Osteocyte (in vitro differentiated cells): Measurements from ENCODE around the gene DNAH12. TPM values are rescaled to one million over a fixed set of nuclear protein-coding genes. Genes with fewer than 3 reads are reported as not detected.

Experiments used
- DNase-seq: peaks from one replicate; pipeline ENCODE4 v3.0.0; 2021; ENCODE audit warnings: mixed read lengths; ENCODE audit not compliant: unreplicated experiment; ENCODE audit errors: extremely low spot score
- H3K27ac Mint-ChIP-seq: one replicate; pipeline ENCODE4 v1.8.0; 2021; ENCODE audit warnings: mild to moderate bottlenecking, mixed read lengths; ENCODE audit not compliant: unreplicated experiment
- H3K27me3 Mint-ChIP-seq: one replicate; pipeline ENCODE4 v1.8.0; 2021; ENCODE audit warnings: mixed read lengths; ENCODE audit not compliant: unreplicated experiment
- H3K36me3 Mint-ChIP-seq: one replicate; pipeline ENCODE4 v1.8.0; 2021; ENCODE audit warnings: mixed read lengths; ENCODE audit not compliant: unreplicated experiment
- H3K4me1 Mint-ChIP-seq: one replicate; pipeline ENCODE4 v1.8.0; 2021; ENCODE audit warnings: mixed read lengths; ENCODE audit not compliant: unreplicated experiment
- H3K4me3 Mint-ChIP-seq: one replicate; pipeline ENCODE4 v1.8.0; 2021; ENCODE audit warnings: mild to moderate bottlenecking, moderate library complexity, mixed read lengths; ENCODE audit not compliant: unreplicated experiment
- H3K9me3 Mint-ChIP-seq: one replicate; pipeline ENCODE4 v1.8.0; 2021; ENCODE audit warnings: mixed read lengths; ENCODE audit not compliant: unreplicated experiment
- long read RNA-seq: library from polyadenylated mRNA; unstranded; transcript quantifications from one replicate; pipeline ENCODE4 v2.0.0, GENCODE V29; 2021
- total RNA-seq: library from RNA; stranded (reverse); gene quantifications from 2 replicates; pipeline ENCODE4 v1.2.1, GENCODE V29; 2021
- TF ChIP-seq, protein P1 (sequence below): fragments of 200-600 bp; sonication (generic); IDR thresholded peaks from 2 replicates; pipeline ENCODE4 v1.5.0; 2021; ENCODE audit warnings: antibody characterized with exemption, mild to moderate bottlenecking, moderate library complexity

DNAH12 gene, protein sequence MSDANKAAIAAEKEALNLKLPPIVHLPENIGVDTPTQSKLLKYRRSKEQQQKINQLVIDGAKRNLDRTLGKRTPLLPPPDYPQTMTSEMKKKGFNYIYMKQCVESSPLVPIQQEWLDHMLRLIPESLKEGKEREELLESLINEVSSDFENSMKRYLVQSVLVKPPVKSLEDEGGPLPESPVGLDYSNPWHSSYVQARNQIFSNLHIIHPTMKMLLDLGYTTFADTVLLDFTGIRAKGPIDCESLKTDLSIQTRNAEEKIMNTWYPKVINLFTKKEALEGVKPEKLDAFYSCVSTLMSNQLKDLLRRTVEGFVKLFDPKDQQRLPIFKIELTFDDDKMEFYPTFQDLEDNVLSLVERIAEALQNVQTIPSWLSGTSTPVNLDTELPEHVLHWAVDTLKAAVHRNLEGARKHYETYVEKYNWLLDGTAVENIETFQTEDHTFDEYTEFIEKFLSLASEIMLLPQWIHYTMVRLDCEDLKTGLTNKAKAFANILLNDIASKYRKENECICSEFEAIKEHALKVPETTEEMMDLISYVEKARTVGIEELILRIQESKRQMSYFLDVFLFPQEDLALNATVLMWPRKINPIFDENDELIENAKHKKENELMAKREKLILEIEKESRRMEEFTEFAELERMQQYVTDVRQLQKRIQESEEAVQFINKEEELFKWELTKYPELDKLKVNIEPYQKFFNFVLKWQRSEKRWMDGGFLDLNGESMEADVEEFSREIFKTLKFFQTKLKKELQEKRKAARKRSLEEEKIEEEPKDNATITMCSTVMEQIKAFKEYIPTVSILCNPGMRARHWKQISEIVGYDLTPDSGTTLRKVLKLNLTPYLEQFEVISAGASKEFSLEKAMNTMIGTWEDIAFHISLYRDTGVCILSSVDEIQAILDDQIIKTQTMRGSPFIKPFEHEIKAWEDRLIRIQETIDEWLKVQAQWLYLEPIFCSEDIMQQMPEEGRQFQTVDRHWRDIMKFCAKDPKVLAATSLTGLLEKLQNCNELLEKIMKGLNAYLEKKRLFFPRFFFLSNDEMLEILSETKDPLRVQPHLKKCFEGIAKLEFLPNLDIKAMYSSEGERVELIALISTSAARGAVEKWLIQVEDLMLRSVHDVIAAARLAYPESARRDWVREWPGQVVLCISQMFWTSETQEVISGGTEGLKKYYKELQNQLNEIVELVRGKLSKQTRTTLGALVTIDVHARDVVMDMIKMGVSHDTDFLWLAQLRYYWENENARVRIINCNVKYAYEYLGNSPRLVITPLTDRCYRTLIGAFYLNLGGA (N-terminal part only)
- total RNA-seq = 0.05 and 0.08 TPM in 2 replicates
- long read RNA-seq = 0 reads

DNA sequence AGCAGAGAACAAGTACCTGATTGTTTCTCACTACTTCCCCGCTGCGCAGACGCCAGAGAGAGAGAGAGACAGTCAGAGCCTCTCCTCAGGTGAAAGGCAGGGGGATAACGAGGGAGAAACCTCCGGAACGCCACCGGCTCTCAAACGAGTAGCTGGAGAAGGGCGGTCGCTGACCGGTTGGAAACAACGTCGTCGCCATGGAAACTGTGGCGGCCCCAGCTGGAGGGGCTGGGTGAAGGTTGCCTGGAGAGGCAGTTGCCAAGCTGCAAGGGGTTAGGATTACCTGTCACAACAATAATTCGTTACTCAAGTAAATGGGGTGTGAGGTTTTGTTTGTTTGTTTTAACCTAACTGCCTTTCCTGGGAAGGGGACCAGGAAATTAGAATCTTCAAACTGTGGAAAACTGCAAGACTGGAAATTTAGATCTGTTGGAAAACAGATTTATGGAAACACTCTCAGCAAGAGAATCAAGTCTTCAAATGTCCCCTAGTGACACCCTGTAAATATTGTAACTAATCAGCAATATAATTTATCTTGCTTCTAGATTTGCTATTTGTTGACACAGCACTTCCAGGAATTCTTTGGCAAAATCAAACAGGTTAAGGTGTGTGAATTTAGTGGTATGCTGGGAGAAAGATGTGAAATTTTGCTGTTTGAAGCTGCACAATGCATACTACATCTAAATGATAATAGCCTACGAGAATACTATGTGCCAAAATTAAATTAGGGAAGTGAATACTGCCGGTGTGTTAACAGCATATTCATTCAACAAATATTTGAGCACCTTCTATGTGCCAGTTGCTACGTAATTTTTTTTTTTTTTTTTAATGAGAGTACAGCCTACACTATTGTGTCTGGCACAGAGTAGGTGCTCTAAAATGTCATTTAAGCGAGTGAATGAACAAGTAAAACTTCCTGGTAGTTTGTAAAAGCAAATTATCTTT, at the start of gene DNAH12:
DNAH12 (minus strand) TSS at position 164 of the 945 bp plus-strand sequence. CDS start 1,474 bp downstream, outside the sequence.
- DNase-seq = peak; percentile 87

DNA sequence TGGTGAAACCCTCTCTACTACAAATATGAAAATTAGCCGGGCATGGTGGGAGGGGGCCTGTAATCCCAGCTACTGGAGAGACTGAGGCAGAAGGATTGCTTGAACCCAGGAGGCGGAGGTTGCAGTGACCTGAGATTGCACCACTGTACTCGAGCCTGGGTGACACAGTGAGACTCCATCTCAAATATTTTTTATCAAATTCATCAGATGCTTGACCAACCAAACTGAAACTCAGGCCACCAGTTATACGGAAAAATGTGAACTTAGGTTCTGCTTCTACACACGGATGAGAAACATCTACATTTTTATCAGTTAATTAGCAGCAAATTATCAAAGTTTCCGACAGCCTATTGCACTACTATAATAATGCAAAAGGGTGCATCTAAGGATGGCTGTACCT, 48.2 kb upstream of the DNAH12 start:
- peaks cover 49% of the 10 kb centered on the region for H3K4me1 Mint-ChIP-seq
- DNase-seq = no peak
- H3K9me3 Mint-ChIP-seq = no peaks in the 10 kb centered on the region
- TF ChIP-seq, protein P1, sequence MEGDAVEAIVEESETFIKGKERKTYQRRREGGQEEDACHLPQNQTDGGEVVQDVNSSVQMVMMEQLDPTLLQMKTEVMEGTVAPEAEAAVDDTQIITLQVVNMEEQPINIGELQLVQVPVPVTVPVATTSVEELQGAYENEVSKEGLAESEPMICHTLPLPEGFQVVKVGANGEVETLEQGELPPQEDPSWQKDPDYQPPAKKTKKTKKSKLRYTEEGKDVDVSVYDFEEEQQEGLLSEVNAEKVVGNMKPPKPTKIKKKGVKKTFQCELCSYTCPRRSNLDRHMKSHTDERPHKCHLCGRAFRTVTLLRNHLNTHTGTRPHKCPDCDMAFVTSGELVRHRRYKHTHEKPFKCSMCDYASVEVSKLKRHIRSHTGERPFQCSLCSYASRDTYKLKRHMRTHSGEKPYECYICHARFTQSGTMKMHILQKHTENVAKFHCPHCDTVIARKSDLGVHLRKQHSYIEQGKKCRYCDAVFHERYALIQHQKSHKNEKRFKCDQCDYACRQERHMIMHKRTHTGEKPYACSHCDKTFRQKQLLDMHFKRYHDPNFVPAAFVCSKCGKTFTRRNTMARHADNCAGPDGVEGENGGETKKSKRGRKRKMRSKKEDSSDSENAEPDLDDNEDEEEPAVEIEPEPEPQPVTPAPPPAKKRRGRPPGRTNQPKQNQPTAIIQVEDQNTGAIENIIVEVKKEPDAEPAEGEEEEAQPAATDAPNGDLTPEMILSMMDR = no peak
- H3K27ac Mint-ChIP-seq = no peak overlapping the region
- peaks cover 10% of the 10 kb centered on the region for H3K36me3 Mint-ChIP-seq
- no peaks in the 10 kb centered on the region for H3K27me3 Mint-ChIP-seq
- H3K4me3 Mint-ChIP-seq = no peak overlapping the region

More for the DNA sequence above, at the start of gene DNAH12:
- peaks cover under 1% of the 10 kb centered on the region for H3K27me3 Mint-ChIP-seq
- TF ChIP-seq, protein P1 = no peak
- peak within 1 kb of the TSS; percentile 69 for H3K4me3 Mint-ChIP-seq
- peaks cover 10% of the 10 kb centered on the region for H3K4me1 Mint-ChIP-seq
- H3K27ac Mint-ChIP-seq = peak within 1 kb of the TSS; percentile 52
- H3K36me3 Mint-ChIP-seq = no peaks in the 10 kb centered on the region
- H3K9me3 Mint-ChIP-seq = no peaks in the 10 kb centered on the region

DNA sequence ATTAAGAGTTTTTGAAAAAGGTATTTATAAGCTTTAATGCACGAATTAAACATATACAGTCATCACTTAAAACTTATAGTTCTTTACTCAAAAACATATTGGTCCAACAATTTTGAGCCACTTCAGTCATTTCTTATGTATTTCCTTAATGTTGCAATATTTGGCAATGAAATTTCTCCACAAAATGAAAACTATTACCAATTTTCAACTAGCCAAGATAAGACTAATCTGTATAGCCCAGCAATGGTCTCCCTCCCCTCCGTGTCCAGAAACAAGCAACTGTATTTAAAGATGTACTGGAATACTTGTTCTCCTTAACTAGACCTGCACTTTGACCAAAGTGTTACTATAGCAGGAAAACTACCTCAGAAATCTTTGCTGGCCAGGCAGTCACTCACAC, 43.8 kb upstream of the DNAH12 start:
- DNase-seq = no peak
- peaks cover 10% of the 10 kb centered on the region for H3K36me3 Mint-ChIP-seq
- TF ChIP-seq, protein P1 = no peak
- H3K4me1 Mint-ChIP-seq = peaks cover 44% of the 10 kb centered on the region
- H3K27me3 Mint-ChIP-seq = no peaks in the 10 kb centered on the region
- H3K27ac Mint-ChIP-seq = no peak overlapping the region
- H3K9me3 Mint-ChIP-seq = no peaks in the 10 kb centered on the region
- no peak overlapping the region for H3K4me3 Mint-ChIP-seq

DNA sequence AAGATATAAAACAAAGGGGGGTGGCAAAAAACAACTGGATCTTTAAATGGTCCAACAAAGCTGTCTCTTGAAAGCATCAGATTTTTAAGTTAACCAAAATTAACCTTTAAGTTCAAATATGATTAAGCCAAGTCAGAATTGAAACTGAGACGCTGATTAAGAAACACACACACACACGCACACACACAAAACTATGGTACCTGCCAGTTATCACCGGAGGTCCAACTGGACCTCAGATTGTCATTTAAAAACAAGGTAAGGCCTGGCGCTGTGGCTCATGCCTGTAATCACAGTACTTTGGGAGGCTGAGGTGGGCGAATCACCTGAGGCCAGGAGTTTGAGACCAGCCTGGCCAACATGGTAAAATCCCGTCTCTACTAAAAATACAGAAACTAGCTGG, 42.6 kb upstream of the DNAH12 start:
- Mint-ChIP-seq H3K27ac (no peak overlapping the region), H3K9me3 (no peaks in the 10 kb centered on the region), H3K4me1 (peaks cover 39% of the 10 kb centered on the region), H3K36me3 (peaks cover 13% of the 10 kb centered on the region), H3K27me3 (no peaks in the 10 kb centered on the region), H3K4me3 (no peak overlapping the region)
- DNase-seq = no peak
- TF ChIP-seq, protein P1 = no peak
